Colon (tissue), 2 donors: ENCODE data around the gene SALL3.

Experiments
- FAIRE-seq: peaks from 2 replicates; lab custom pipeline; 2012; peaks lifted over from hg19 to GRCh38; lab: Jason Lieb, UNC
- donor health status: control.
- donor health status: control.

Gene SALL3

DNA sequence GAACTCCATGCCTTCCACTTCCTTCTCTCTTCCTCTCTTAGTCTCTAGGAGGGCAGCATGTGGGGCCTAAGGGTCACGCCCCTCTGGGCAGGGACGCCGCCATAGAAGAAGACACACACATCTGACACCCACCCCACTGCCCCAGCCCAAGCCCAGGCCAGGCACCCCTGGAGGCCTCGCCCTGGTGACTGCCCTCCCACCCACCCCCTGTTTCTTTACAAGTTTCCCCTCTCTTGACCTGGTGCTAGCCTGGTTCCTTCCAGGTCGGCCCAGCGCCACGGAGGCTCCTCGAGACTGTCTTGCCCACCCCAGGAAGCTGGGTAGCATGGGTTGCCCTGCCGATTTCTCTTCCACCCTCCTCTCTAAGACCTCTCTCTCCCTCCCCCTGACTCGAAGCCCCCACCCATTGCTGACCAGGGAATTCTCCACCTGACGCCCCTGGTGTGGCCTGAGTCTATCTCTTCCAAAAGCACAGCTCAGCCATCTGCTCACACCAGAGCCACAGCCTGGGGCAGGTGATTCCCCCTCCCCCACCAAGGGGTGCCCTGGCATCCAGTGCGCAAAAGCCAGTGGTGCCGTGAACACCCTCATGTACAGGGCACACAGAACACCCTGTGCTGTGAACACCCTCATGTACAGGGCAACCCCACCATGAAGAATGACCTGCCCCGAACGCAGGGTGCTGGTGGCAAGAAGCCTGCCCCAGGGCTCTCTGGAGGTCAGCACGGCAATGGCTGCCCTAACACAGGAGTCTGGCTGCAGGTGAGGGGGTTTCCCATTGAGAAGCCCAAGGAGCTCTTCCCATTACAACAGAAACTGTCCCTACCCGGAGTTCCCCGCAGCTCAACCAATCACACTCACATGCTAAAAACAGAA is 13.5 kb upstream of the SALL3 start:
- FAIRE-seq = no peak

DNA sequence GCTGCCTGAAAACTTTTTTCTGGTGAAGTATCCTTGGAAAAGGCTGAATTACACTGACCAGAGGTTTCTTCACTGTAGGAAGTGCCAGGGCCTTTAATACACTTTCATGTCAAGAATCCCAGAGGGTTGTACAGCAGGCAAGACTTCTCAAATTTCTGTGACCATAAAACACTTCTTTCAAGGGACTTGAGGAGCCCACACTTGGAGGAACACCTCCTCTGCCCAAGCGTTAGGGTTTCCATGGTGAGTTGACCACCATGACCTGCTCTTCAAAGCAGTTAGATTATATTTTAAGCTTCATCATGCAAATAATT is 12.9 kb upstream of the SALL3 start:
- no peak for FAIRE-seq

DNA sequence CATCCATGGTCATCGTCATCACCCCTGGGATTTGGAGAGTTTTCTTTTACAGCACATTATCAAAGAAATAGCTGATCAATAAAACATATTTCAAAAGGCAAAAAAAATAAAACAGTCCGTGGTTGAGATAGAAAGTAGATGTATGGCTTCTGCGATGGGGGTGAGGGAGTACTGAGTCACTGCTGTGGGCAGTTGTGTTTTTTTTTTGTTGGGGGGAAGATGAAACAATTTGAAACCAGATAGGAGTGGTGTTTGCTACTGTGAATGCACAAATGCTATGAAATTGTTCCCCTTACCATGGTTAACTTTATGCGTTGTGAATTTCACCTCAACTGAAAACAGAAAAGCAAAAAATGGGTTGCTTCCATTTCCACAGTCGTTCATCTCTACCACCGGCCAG is 11.9 kb upstream of the SALL3 start:
- FAIRE-seq = no peak

DNA sequence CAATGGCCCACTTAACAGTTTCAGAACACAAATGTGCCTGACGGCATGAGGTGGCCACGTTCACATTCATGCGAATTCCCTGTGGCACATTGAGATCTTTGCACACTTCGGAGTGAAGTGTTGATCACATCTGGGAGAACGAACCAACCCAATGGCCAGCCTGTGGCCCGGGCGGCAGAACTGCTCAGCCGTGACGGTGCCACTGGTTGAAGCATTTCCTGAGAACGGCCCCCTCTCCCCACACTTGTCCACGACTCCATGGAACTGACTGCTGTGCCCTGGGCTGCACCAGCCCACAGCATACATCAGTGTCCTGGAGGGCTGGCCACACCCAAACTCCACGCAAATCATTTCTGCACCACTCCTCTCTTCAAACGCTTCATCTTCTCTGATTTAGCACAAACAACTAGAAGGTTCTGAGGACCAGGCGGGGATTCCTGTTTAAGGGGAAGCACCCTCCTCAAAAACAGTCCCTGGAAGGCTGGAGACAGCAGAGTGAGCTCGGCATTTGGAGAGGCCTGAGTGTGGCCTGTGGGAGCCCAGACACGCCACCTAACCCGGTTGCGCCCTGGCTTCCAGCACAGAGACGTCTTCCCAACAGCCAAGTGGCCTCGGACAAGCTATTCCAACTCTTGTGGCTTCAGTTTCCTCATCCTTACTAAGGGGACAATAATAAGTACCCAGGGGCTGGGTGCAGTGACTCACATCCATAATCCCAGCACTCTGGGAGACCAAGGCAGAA is 9.9 kb upstream of the SALL3 start:
- FAIRE-seq = no peak

DNA sequence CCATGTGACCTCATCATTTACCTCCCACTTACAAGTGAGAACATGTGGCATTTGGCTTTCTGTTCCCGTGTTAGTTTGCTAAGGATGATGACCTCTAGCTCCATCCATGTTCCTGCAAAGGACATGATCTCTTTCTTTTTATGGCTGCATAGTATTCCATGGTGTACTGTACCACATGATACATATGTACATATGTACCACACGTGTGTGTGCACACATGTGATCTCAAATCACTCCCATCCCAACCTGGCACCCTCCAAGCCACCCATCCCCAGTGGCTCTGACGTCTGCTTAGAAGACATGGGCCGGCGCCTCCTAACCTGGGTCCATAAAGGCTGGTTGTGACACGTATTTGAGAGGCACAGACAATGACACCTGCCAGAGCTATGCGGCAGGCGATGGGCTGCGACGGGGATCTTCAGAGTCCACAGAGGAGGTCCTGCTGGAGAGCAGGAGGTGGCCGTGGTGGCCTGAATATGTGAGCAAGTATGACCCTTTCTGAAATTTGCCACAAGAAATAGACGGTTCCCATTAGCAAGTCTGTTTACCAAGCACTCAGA is 8.8 kb upstream of the SALL3 start:
- no peak for FAIRE-seq

DNA sequence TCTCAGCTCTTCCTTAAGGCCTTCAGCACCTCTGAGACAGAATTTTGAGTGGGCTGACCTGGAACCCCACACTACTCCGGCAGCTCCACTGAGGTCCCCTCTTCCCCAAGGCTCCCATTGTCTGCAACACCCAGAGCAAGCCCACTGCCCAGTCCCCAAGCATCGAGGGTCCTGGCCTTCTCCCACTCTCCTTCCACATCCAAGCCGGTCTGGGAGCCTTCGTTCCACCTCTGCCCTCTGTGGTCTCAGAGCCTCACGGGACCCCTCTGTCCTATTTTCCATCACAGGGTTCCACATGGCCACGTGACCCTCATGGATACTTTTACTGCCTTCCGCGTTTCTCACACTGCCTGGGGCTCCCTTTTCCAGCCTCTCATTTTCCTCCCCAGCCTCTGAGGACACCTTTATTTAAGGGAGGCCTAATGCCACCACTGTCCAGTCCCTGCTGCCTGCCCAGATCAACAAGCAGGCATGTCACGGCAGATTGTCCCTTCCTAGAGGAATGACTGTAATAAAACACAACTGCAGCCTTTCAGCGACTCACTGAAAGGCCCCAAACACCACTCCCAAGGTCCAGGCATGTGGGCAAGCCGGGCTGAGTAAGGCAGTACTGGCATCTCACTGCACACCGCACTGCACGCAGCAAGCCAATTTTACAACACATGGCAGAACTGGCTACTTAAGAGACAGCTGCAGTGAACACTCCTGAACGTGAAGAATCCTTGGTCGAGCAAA is 7.9 kb upstream of the SALL3 start:
- no peak for FAIRE-seq

DNA sequence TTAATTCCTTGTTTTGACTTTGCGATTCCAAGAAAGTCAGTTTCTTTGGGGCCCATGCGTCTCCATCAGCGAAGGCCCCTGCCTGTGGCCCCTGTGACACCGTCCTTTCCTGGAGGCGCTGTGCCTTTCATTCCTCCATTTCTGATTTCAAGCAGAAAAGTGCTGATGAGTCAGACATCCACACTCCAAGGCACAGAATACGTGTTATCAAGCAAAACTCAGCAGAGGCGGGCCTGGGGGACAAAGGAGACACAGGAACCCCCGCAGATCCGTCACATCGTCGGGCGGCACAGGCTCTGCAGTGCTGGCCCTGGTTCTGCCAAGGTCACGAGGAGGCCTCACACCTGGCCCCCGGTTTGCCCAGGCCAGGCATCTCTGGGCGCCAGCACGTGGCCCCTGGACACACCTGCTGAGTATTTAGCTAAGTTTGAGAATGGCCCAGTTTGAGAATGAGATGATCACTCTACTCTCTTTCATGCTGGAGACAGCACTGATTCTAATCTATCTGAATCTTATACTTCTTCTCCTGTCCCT is 7.2 kb upstream of the SALL3 start:
- no peak for FAIRE-seq

DNA sequence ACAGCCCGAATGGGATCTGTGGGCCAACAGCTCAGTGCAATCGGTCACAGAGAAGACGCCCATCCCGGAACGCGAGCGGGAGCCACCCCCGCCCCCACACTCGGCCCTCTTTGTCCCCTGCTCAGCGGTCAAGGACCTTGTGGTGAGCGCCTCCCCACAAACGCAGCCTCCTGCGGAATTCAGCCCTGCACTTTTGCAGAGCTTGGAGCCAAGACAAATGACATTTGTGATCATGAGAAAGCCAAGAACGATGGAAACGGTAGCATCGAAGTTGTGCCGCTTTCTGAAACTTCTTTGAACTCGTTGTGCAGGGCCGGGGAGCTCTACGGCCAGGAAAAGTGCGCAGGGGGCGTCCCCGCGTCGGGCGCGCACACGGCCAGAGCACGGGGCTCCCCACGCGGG is 6.7 kb upstream of the SALL3 start:
- FAIRE-seq = no peak

DNA sequence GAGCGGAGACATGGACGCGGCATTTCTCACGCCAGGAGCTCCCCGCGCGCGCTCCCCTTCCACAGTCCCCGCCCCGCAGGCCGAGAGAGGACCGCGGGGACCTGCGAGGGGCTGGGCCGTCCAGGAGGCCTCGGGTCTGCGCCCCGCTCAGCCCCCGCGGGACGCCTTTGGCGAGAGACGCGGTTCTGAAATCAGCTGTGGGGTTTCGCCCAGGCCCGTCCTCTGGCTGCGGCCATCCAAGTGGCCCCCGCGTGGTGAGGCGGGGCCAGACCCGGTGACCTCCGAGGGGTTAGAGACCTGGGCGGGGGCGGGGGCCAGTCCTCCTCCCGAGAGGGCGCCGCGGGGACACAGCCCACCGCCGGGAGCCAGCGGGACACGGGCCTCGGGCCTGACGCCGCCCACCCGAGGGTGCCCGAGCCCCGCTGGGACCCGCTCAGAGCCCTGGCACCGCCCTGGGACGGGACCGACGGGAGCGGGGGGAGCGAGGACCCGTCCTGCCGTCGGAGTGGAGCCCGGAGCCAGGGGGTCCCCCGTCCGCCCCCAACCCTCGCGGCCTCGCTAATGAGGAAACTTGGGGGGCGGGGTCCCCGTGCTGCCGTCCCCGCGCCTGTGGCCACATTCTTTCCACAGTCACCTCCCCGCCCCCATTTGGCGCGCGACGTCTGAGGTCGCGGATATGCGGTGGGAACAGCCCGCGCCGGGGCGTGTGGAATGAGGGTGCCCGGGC is 6.1 kb upstream of the SALL3 start:
- FAIRE-seq = no peak

DNA sequence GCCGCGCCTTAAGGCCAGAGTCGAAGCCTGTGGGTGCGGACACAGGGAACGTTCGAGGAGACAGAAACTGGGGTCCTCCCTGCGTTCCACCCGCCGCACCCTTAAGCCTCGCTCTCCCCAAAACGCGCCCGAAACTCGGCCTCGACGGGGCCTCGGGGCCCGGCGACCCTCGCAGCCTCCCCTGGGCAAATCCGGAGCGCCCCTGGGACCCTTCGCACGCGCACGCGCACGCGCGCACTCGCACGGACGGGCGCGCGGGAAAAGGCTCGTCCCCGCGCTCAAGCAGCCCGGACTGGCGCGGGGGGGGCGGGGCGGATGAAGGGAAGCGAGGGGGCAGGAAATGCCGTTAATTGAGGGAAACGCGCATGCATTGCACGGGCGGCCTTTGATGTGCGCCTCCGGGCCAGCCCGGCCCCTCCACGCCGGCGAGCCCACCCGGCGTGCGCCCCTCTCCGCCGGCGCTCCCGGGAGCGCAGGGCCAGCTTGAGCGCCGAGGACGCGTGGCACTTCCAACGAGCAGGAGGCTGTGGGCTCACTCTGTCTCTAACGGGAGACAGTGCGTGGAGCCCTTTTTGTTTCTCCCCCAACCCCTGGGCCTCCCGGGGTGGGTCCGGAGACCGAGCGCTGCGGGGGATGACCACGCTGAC is 5.4 kb upstream of the SALL3 start:
- no peak for FAIRE-seq

DNA sequence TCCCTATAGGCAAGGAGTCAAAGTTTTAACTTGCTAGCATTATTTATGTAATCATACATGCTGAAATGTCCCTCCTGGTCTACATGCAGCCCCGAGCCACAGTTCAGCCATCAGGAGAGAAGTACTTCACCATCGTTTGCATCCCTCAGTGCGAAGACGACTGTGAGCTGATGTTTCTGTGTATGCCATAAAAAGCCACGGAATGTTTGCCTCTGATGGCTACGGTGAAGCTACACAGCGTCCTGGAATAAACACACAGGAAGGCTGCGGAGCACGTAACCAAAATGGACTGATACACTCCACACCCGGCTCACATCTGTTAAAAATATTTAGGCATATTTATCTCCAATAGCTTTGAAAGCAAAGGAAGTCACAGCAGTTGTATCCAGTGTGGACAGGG is 4.3 kb upstream of the SALL3 start:
- no peak for FAIRE-seq

DNA sequence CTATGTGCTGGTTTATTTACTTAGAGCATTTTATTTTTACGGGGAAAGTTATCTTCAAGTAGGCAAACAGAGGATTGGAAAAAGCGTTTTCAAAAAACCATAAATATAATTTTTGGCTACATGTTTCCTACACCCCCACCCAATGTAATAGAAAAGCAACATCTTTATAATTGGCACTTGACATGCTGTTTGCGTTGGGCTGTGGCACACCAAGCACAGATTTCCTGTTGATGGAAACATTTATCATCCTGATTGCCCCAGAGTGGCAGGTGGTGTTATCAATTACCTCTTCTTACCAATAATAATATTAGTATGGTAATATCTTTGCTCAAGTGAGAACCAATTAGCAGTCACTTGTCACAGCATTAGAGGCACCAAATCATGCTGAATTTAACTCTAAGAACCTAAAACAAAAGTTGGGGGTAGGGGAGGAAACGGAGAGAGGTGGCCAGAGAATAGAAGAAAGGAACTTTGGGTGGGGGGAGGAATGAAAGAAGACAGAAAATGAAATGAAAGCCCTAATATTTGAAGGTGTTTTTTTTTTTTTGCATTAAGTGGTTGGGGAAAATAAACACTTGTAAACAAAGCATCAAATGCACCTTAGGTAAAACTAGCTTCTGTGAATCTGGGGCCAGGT is 3.8 kb upstream of the SALL3 start:
- FAIRE-seq = no peak

DNA sequence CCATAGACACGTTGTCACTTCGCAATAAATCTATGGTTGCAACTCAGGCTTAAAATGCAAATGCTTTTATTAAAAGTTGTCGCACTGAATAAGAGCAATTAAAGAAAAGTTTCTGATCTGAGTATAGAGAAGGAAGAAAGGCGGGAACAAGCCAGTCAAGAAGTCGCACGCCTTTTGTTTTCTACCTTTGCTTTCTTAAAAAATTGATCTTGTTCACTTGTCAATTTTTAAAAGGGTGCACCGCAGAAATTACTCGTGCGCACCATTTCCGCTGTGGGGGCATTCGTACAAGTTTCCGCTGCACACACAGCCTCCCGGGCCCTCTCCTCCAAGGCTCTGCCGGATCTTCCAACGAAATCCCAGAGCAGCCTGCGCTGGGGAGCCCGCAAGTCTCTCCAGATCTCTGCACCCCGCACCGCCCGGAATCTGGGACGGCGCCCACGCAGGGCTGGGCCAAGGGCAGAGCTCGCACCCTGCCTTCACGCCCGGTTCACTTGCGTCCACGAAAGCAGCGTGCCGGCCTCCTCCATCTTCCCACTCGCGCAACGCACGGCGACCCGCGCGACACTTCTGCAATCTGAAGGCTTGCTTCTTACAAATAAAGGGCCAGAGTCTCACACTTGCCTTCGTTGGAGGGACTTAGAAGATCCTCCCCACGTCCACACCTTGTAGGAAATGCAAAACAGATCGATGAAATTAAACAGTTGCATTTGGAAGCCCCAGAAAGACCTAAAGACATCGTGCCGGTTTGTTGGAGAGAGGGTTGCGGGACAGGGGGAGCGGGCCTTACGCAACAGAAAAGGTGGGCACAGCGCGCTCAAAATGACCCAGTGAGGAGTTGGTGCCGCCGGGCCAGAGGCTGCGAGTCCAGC is 2.6 kb upstream of the SALL3 start:
- FAIRE-seq = no peak

DNA sequence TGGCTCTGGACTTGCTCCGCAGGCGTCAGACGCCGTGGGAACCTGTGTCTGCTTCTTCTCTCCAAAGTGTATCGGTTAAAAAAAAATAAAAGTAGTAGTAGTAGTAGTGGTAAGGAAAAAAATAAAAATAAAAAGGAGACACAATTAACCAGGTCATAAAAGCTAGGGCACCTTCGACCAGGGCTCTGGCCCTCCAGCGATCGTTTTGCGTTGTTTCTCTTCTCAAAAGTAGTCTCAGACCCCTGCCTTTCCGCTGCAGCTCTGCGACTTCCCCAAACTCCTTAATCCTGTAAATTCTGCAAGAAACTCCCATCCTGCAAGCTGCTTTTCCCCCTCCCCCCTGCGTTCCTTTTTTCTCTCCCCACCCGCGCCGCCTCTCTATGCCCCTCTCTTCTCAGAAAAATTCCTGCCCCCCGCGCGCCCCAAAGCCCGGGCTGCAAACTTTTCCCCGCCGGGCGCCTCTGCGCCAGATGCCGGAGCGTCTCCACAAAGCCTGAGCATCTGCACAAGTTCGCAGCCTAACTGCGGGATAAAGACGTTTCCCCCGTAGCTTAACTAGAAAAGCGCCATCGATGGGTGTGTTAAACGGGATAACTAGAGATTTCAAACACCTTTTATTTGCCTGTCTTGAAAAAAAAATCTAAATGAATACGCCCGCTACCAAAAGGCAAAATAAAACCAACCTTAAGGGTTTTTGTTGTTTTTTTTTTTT is 1.8 kb upstream of the SALL3 start:
- FAIRE-seq = no peak

DNA sequence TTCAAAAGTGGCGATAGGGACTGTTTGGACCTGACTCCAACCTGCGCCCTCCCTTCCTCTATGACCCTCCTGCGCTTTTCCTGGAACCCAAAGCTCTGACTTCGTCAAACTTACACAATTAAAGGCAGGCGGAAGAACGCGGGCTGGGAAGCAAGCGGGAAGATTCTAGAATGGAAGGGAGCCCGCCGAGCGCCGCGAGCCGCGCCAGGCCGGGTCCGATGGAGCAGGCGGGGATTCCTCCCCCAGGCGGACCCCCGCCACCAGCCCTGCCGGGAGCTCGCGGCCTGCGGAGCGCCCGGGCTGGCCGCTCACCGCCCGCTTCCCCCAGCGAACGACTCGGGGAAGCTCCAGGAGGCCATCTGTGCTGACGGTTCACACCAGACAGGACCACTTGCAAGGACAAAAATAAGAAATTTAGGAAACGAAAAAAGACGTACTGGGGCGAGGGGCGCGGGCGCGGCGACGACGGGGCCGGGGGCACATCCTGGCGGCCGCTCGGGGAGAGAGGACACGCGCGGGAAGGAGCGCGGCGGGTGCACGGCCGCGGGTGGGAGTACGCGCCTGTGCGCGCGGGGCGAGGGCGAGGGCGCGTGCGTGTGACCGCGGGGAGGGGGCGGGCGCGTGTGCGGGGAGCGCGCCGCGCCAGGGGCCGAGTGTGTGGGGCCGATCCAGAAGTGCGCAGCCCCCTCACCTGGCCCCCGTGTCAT is 1.1 kb upstream of the SALL3 start:
- no peak for FAIRE-seq

DNA sequence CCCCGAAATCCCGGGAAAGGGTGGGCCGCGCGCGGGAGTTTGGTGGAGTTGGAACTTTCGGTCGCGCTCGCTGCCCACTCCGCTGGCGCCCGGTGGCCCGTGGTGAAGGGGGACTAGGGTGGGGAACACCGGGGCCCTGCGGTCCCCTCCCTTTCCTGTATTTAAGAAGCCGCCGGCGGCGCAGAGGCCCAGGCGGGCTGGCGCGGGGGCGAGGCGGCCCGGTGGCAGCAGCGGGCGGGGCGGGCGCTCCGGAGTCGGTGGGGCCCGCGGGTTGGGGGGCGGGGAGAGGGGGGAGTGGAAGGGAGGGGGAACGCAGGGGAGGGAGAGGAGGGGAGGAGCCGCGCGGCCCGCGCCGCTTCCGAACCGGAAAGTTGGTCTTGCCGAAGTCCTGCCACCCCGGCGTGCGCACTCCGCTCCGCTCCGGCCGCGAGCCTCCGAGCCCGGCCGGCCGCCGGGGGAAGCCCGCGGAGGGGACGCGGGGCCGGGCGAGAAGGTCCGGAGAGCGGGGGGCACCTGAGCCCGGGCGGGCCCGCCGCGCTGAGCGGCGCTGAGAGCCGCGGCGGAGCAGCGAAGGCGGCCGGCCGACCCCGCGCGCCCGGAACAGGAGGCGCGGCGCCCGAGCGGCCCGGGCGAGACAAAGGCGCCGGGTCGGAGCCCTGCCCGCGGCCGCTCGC is 425 bp upstream of the SALL3 start:
- FAIRE-seq = no peak

DNA sequence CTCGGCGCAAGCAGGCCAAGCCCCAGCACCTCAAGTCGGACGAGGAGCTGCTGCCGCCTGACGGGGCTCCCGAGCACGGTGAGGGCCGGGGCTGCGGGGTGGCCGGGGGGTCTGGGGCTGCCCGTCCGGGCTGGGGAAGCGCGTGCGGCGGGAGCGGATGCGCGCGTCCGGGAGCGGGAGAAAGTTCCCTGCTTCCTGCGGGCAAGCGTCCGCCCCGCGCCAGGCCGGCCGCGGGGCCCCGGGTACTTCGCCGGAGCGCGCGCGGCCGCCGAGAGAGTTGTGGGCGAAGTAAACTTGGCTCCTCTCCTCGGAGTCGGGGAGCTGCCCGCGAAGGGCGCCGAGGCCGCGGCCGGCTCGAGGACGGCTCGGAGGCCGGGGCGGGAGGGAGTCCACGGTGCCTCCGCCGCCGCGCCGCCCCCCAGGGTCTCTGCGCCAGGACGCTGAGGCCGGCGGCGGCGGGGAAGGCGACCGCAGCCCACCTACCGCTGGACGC is 707 bp downstream of the SALL3 start:
- no peak for FAIRE-seq
